Activated CD8-positive, alpha-beta memory T cell treated with anti-CD3 and anti-CD28 coated beads for 36 hours (primary cell): ENCODE results near the gene GNB1. TPM values are rescaled to one million over a fixed set of nuclear protein-coding genes. Genes with fewer than 3 reads are reported as not detected.

ENCODE experiments used
- CTCF ChIA-PET: fragments of 350-600 bp; sonication (Branson Sonifier 250); formaldehyde crosslinking; loops from one replicate; lab custom pipeline; 2021; ENCODE audit warnings: antibody characterized with exemption; lab: Charles Lee
- POLR2A ChIA-PET: fragments of 350-600 bp; sonication (Branson Sonifier 250); formaldehyde crosslinking; loops from one replicate; lab custom pipeline; 2021; ENCODE audit warnings: antibody characterized with exemption; lab: Charles Lee
- total RNA-seq, 2 experiments: library from RNA; stranded (reverse); gene quantifications; one replicate each; pipeline ENCODE4 v1.2.3, GENCODE V29; 2021

GNB1 gene
- total RNA-seq, 2 experiments from 2014 or later, result 420 to 435 TPM

GRCh38 chr1:1852619-1853414 lies 38.1 kb downstream of the GNB1 start:
- ChIA-PET CTCF (interaction anchor here (0.7 to 1.3 kb wide), 3 partner anchors 10 to 231 kb away, joined by 3 to 6 read pairs (median 3); no protein-coding TSS in a partner anchor), POLR2A (interaction anchor here (0.5 to 0.7 kb wide), 2 partner anchors 17 kb away, joined by 3 to 4 read pairs; no protein-coding TSS in a partner anchor)

DNA sequence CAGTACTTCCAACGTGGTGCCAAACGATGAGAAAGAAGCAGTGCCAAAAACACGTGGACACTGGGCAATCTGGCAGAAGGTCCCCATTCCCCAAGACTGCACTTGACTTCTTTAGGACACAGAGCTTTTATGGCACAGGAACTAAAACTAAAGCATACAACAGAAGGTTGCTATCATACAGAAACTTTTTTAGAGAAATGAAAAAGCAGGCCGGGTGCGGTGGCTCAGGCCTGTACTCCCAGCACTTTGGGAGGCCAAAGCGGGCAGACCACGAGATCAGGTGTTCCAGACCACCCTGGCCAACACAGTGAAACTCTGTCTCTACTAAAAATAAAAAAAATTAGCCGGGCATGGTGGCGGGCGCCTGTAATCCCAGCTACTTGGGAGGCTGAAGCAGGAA lies 43.0 kb downstream of the GNB1 start:
- ChIA-PET POLR2A (no interaction called here), CTCF (interaction anchor here (1.2 kb wide), 1 partner anchor 58 kb away, joined by 3 read pairs; no protein-coding TSS in a partner anchor)

DNA sequence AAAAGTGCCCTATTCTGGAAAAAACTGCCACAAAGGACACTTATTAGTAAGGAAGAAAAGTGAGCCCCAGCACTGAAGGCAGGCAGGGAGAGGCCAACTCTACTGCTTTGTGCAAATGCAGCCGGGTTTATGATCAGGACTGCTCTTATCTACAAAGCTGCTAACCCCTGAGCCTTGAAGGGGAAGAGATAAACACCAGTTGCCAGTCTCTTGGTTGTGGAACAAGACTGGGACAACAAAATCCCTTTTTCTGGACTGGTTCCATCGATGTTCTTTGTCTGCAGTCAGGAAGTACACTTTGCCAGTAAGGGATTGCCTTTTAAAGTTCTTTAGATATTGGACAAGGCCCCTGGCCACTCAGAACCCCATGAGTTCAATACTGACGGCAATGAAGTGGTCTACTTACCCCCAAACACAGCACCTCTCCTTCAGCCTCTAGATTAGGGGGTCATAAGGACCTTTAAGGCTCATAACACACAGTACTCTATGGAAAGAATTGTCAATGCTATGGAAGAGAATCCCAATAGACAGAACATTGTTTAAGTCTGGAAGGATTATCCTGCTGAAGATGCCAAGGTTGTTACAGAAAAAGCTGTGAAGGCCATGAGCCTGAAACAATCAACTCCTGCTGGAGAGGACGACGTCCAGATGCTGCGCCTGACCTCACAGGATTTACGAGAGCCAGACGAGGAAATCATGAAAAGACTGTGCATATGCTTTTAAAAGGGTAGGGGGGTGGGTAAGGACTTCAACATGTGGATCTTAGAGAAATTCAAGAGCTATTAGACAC lies 43.6 kb downstream of the GNB1 start:
- ChIA-PET CTCF (interaction anchor here (1.1 kb wide), 1 partner anchor 24 kb away, joined by 3 read pairs; no protein-coding TSS in a partner anchor), POLR2A (interaction anchor here (0.5 kb wide), 1 partner anchor 11 kb away, joined by 3 read pairs; no protein-coding TSS in a partner anchor)

DNA sequence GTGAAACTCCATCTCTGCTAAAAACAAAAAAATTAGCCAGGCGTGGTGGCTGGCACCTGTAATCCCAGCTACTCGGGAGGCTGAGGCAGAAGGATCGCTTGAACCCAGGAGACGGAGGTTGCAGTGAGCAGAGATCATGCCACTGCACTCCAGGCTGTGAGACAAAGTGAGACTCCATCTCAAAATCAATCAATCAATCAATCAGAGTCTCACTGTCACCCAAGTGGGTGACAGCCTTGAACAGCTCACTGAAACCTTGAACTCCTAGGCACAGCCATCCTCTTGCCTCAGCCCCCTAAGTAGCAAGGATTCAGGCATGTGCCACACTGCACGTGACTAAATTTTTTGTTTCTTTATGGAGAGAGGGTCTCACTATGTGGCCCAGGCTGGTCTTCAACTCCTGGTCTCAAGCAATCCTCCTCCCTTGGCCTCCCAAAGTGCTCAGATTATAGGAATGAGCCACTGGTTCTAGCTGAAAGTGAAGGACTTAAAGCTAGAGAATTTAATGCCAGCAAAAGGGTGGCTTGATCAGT lies 44.4 kb downstream of the GNB1 start:
- ChIA-PET CTCF (interaction anchor here (1.1 kb wide), 2 partner anchors 8 to 23 kb away, joined by 3 read pairs; no protein-coding TSS in a partner anchor), POLR2A (interaction anchor here (0.5 to 0.6 kb wide), 2 partner anchors 12 to 70 kb away, joined by 3 to 4 read pairs; no protein-coding TSS in a partner anchor)

- CTCF ChIA-PET, result interaction anchor here (0.9 kb wide), 1 partner anchor 10 kb away, joined by 3 read pairs; no protein-coding TSS in a partner anchor
These were observed 48.3 kb downstream of the GNB1 start for GRCh38 chr1:1842360-1843146.

GRCh38 chr1:1841575-1841995 lies 49.3 kb downstream of the GNB1 start:
- POLR2A ChIA-PET, result no interaction called here

More at GRCh38 chr1:1842360-1843146, 48.3 kb downstream of the GNB1 start:
- POLR2A ChIA-PET, result no interaction called here

GRCh38 chr1:1839311-1839965 lies 51.4 kb downstream of the GNB1 start:
- ChIA-PET CTCF (no interaction called here), POLR2A (no interaction called here)

More at GRCh38 chr1:1841575-1841995, 49.3 kb downstream of the GNB1 start:
- CTCF ChIA-PET, result no interaction called here

- POLR2A ChIA-PET, result interaction anchor here (0.6 kb wide), 2 partner anchors 16 to 17 kb away, joined by 3 to 4 read pairs; no protein-coding TSS in a partner anchor
- CTCF ChIA-PET, result interaction anchor here (0.7 kb wide), 1 partner anchor 72 kb away, joined by 6 read pairs; no protein-coding TSS in a partner anchor
These were observed 54.8 kb downstream of the GNB1 start for GRCh38 chr1:1836119-1836518.

- POLR2A ChIA-PET, result interaction anchor here (0.6 kb wide), 1 partner anchor 17 kb away, joined by 4 read pairs; no protein-coding TSS in a partner anchor
- CTCF ChIA-PET, result interaction anchor here (0.7 kb wide), 1 partner anchor 73 kb away, joined by 6 read pairs; no protein-coding TSS in a partner anchor
These were observed 55.3 kb downstream of the GNB1 start for GRCh38 chr1:1835546-1835945.

- CTCF ChIA-PET, result no interaction called here
- POLR2A ChIA-PET, result no interaction called here
These were observed 57.0 kb downstream of the GNB1 start for GRCh38 chr1:1833916-1834325.

DNA sequence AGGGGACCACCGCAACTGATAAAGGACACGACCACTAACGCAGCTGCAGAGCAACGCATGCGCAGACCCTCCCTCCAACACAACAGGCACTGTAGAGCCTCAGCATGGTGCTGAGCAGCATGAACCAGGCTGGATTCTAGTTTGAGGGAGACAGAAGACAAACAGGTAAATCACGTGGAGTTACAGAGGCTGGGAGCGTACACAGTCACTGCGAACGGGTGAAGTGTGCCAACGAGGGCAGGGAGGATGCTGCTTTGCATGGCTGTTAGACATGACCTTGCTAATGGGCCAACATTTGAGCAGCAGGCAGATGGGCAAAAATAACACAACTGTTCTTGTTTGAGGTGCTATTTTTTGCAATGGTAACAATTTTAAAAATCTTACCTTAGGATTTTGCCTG lies 57.4 kb downstream of the GNB1 start:
- ChIA-PET POLR2A (no interaction called here), CTCF (no interaction called here)

DNA sequence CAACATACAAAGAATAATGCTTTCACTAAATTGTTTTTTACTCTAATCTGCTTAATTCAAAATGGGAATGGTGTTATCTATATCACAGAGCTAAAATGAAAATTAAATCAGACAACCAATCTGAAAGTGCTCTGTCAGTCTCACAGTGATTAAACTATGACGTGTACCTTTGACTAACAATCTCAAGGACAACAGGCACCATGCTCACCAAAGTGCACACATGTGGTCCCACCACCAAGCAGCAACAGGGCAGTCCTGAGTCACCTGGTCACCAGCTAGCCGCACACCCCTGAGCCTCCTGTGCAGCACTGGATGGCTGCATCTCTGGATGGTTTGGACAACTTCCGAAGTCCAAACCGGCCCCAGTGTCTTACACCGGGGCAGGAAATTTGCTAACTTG lies 58.1 kb downstream of the GNB1 start:
- ChIA-PET POLR2A (no interaction called here), CTCF (no interaction called here)

DNA sequence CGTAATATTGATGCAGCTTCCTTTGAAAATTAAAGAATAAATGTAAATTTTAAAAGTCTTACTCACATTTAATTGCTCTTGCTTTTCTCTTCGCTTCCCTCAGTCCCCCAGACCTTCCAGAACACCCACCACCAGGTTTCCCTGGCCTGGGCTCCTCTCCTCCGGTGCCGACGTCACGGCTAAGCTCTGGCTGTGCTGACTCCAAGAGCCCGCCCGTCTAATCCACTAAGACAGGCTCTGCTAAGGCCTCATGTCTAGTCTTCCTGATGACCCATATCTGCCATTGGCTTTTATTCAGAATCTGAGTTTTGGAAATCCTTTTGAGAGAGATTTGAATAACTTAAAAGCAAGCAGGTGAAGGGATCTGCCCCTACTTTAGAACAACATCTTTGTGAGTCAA lies 58.7 kb downstream of the GNB1 start:
- POLR2A ChIA-PET, result no interaction called here
- CTCF ChIA-PET, result no interaction called here

GRCh38 chr1:1827089-1827848 lies 63.6 kb downstream of the GNB1 start:
- CTCF ChIA-PET, result interaction anchor here (0.7 to 1.8 kb wide), 4 partner anchors 16 to 82 kb away, joined by 3 to 4 read pairs (median 4); no protein-coding TSS in a partner anchor
- POLR2A ChIA-PET, result interaction anchor here (0.6 to 0.7 kb wide), 2 partner anchors 59 to 82 kb away, joined by 3 to 6 read pairs; no protein-coding TSS in a partner anchor

DNA sequence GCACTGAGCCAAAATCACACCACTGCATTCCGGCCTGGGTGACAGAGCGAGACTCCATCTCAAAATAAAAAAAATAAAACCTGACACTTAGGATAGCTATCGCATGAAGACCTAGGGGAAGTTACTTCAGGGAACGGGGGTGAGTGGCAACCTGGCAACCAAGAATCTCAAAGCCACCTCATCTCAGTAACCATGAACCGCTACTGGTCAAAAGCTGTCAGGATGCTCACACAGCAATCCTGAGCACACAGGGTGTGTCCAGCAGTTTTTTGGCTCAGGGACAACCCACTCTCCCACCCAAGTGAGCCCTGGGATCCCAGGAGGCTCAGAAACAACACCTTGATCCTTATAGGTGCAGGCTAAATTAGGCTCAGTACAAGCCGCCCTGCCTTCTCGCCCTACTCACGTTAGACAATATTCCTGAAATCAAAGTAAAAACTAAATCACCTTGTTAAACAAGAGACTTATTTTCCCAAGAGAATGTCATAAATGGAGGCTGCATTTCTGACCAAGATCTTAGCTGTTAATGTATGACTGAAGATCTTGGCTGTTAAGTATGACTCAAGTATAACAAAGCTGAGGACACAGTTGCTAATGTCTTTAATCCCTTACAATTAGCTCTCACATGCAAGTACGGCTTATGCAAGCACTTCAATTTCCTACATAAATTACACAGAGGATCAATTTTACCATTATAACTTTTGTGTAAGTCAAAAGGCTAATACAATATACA lies 64.4 kb downstream of the GNB1 start:
- ChIA-PET CTCF (interaction anchor here (0.6 to 1.8 kb wide), 4 partner anchors 48 to 83 kb away, joined by 3 to 5 read pairs (median 4); no protein-coding TSS in a partner anchor), POLR2A (no interaction called here)

DNA sequence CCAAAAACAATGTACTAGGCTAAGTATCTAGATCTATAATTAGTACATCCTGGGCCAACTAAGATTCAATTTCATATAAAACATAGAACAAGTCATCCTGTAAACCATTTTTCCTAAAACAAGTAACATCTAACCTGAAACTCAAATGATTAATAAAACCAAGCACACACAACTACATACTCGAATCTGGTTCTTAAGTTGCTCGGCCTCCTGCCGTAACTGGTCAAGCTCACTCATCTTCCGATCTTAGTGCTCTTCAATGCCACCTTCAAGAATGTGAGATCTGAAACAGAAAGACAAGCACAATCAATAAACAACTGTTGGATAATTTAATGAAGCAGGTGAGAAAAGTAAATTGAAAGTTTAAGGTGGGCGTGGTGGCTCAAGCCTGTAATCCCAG lies 65.7 kb downstream of the GNB1 start:
- ChIA-PET CTCF (interaction anchor here (0.9 kb wide), 1 partner anchor 23 kb away, joined by 3 read pairs; no protein-coding TSS in a partner anchor), POLR2A (interaction anchor here (0.5 to 0.6 kb wide), 3 partner anchors 57 to 64 kb away, joined by 3 to 9 read pairs (median 3); no protein-coding TSS in a partner anchor)
